Muscle of leg (tissue), 11 donors: ENCODE results near the gene FAM89B. TPM values are rescaled to one million over a fixed set of nuclear protein-coding genes. Genes with fewer than 3 reads are reported as not detected.
A peak's percentile ranks its signal among the peaks of the same experiment; 100 is the strongest.

ENCODE experiments used
- DNase-seq: peaks from one replicate; pipeline ENCODE4 v3.0.0; 2013
- H3K27ac ChIP-seq: one replicate; pipeline ENCODE4 v1.5.1; 2013; ENCODE audit warnings: mild to moderate bottlenecking, low read length, control low read depth
- H3K27me3 ChIP-seq: one replicate; pipeline ENCODE4 v1.6.1; 2013; ENCODE audit warnings: low read length; ENCODE audit not compliant: control insufficient read depth, insufficient read depth
- H3K36me3 ChIP-seq: one replicate; pipeline ENCODE4 v1.6.1; 2013; ENCODE audit warnings: low read length; ENCODE audit not compliant: control insufficient read depth, insufficient read depth
- H3K4me1 ChIP-seq: one replicate; pipeline ENCODE4 v1.6.1; 2013; ENCODE audit warnings: low read length; ENCODE audit not compliant: control insufficient read depth, insufficient read depth
- H3K4me3 ChIP-seq: one replicate; pipeline ENCODE4 v1.5.1; 2013; ENCODE audit warnings: low read length, control low read depth
- H3K9me3 ChIP-seq: replicated peaks from 2 replicates; pipeline ENCODE4 v1.6.1; 2013; ENCODE audit warnings: low read depth, low read length; ENCODE audit not compliant: control insufficient read depth
- WGBS: methylation state at CpG from one replicate; pipeline ENCODE4 v1.1.5; 2013; ENCODE audit warnings: missing lambda C conversion rate; ENCODE audit not compliant: insufficient coverage; 5-methylcytosine and 5-hydroxymethylcytosine counted together
- polyA plus RNA-seq, 8 donors: library from polyadenylated mRNA; unstranded; fragments of 120-200 nt; gene quantifications; one replicate each; pipeline versions ENCODE4 v1.2.1 to v1.2.3, GENCODE V29; 2013; ENCODE audit warnings: inconsistent platforms in 1 of 8, low replicate concordance in 1 of 8; ENCODE audit not compliant: insufficient read length in 8 of 8, insufficient read depth in 1 of 8
- total RNA-seq: library from RNA; stranded (reverse); fragments of 120-200 nt; gene quantifications from one replicate; pipeline ENCODE4 v1.2.4, GENCODE V29; 2013

The FAM89B gene
- total and polyA plus RNA-seq, 9 donors, result 32.5 to 53.2 (median 43.9) TPM

- Histone ChIP-seq H3K36me3 (peaks cover 15% of the 10 kb centered on the region), H3K4me1 (peaks cover 66% of the 10 kb centered on the region), H3K27ac (peak overlapping the region; percentile 64), H3K9me3 (no peaks in the 10 kb centered on the region), H3K4me3 (peak overlapping the region; percentile 69), H3K27me3 (no peaks in the 10 kb centered on the region)
- no peak for DNase-seq
- WGBS, result 48% methylated on average over 6 of the region's 12 CpGs
Measured at GRCh38 chr11:65556470-65557279, 15.7 kb upstream of the FAM89B start.

GRCh38 chr11:65557280-65558001 lies 14.9 kb upstream of the FAM89B start:
- H3K4me1 ChIP-seq, result peaks cover 72% of the 10 kb centered on the region
- H3K36me3 ChIP-seq, result peaks cover 8% of the 10 kb centered on the region
- H3K27me3 ChIP-seq, result no peaks in the 10 kb centered on the region
- 3% methylated on average over 43 of the region's 47 CpGs for WGBS
- peak overlapping the region; percentile 64 for H3K27ac ChIP-seq
- H3K9me3 ChIP-seq, result no peaks in the 10 kb centered on the region
- peak overlapping the region; percentile 69 for H3K4me3 ChIP-seq
- no peak for DNase-seq

GRCh38 chr11:65558002-65558929 lies 14.1 kb upstream of the FAM89B start, which contains the start of gene LTBP3:
TSS of gene LTBP3 (minus strand) at chr11:65558359. CDS start at chr11:65557959, 400 bp downstream.
- Histone ChIP-seq H3K9me3 (no peaks in the 10 kb centered on the region), H3K4me1 (peaks cover 72% of the 10 kb centered on the region), H3K4me3 (peak within 1 kb of the TSS; percentile 69), H3K27ac (peak within 1 kb of the TSS; percentile 99), H3K36me3 (peaks cover 5% of the 10 kb centered on the region), H3K27me3 (no peaks in the 10 kb centered on the region)
- DNase-seq, result peak; percentile 97
- 1% methylated on average over 61 of the region's 79 CpGs for WGBS

GRCh38 chr11:65558930-65559509 lies 13.3 kb upstream of the FAM89B start:
- H3K4me3 ChIP-seq, result peak overlapping the region; percentile 55
- H3K27me3 ChIP-seq, result no peaks in the 10 kb centered on the region
- H3K4me1 ChIP-seq, result peaks cover 69% of the 10 kb centered on the region
- DNase-seq, result peak; percentile 92
- H3K27ac ChIP-seq, result peak overlapping the region; percentile 99
- H3K36me3 ChIP-seq, result peaks cover 2% of the 10 kb centered on the region
- WGBS, result 7% methylated on average over 15 of the region's 19 CpGs
- no peaks in the 10 kb centered on the region for H3K9me3 ChIP-seq

GRCh38 chr11:65559535-65559934 lies 12.8 kb upstream of the FAM89B start:
- no peaks in the 10 kb centered on the region for H3K9me3 ChIP-seq
- peaks cover 64% of the 10 kb centered on the region for H3K4me1 ChIP-seq
- 8% methylated on average over 4 of the region's 5 CpGs for WGBS
- peak; percentile 70 for DNase-seq
- H3K27ac ChIP-seq, result peak overlapping the region; percentile 99
- H3K27me3 ChIP-seq, result no peaks in the 10 kb centered on the region
- no peak overlapping the region for H3K4me3 ChIP-seq
- H3K36me3 ChIP-seq, result peaks cover 2% of the 10 kb centered on the region

GRCh38 chr11:65559951-65560537 lies 12.3 kb upstream of the FAM89B start:
- peaks cover 2% of the 10 kb centered on the region for H3K36me3 ChIP-seq
- H3K9me3 ChIP-seq, result no peaks in the 10 kb centered on the region
- peaks cover 62% of the 10 kb centered on the region for H3K4me1 ChIP-seq
- 30% methylated on average over 5 of the region's 5 CpGs for WGBS
- peak overlapping the region; percentile 99 for H3K27ac ChIP-seq
- H3K4me3 ChIP-seq, result no peak overlapping the region
- no peaks in the 10 kb centered on the region for H3K27me3 ChIP-seq
- DNase-seq, result peak; percentile 70

GRCh38 chr11:65560555-65561418 lies 11.6 kb upstream of the FAM89B start:
- DNase-seq, result peak; percentile 79
- no peaks in the 10 kb centered on the region for H3K9me3 ChIP-seq
- peak overlapping the region; percentile 99 for H3K27ac ChIP-seq
- no peaks in the 10 kb centered on the region for H3K36me3 ChIP-seq
- WGBS, result 9% methylated on average over 11 of the region's 15 CpGs
- no peaks in the 10 kb centered on the region for H3K27me3 ChIP-seq
- peaks cover 54% of the 10 kb centered on the region for H3K4me1 ChIP-seq
- no peak overlapping the region for H3K4me3 ChIP-seq

GRCh38 chr11:65562020-65562419 lies 10.3 kb upstream of the FAM89B start:
- H3K27ac ChIP-seq, result no peak overlapping the region
- no peaks in the 10 kb centered on the region for H3K27me3 ChIP-seq
- 77% methylated on average over 7 of the region's 7 CpGs for WGBS
- peaks cover 3% of the 10 kb centered on the region for H3K36me3 ChIP-seq
- DNase-seq, result no peak
- H3K9me3 ChIP-seq, result no peaks in the 10 kb centered on the region
- H3K4me1 ChIP-seq, result peaks cover 43% of the 10 kb centered on the region
- H3K4me3 ChIP-seq, result no peak overlapping the region
